HEK293 (cell line): Measurements from ENCODE around the gene RHOF.

Source experiments
- AEBP2 ChIP-seq: fragments of 450-650 bp; formaldehyde crosslinking; IDR thresholded peaks from 2 replicates; pipeline ENCODE4 v1.5.1; 2016; ENCODE audit warnings: missing biosample characterization, missing genetic modification characterization, borderline replicate concordance
- BCL11B ChIP-seq: fragments of 450-650 bp; formaldehyde crosslinking; IDR thresholded peaks from 2 replicates; pipeline ENCODE4 v1.5.1; 2016; ENCODE audit warnings: low read depth, missing biosample characterization, missing genetic modification characterization
- HIC1 ChIP-seq: fragments of 450-650 bp; formaldehyde crosslinking; IDR thresholded peaks from 2 replicates; pipeline ENCODE4 v1.5.1; 2016; ENCODE audit warnings: missing biosample characterization, missing genetic modification characterization
- KLF7 ChIP-seq: fragments of 450-650 bp; formaldehyde crosslinking; IDR thresholded peaks from 2 replicates; pipeline ENCODE4 v1.5.1; 2016; ENCODE audit warnings: missing biosample characterization, missing genetic modification characterization, borderline replicate concordance
- KLF9 ChIP-seq: fragments of 450-650 bp; formaldehyde crosslinking; IDR thresholded peaks from 2 replicates; pipeline ENCODE4 v1.5.1; 2016; ENCODE audit warnings: missing biosample characterization, missing genetic modification characterization, low read depth
- PRDM2 ChIP-seq: fragments of 450-650 bp; formaldehyde crosslinking; IDR thresholded peaks from 2 replicates; pipeline ENCODE4 v1.5.1; 2016; ENCODE audit warnings: missing biosample characterization, missing genetic modification characterization, borderline replicate concordance
- PRDM4 ChIP-seq: fragments of 450-650 bp; formaldehyde crosslinking; IDR thresholded peaks from 2 replicates; pipeline ENCODE4 v1.5.1; 2017; ENCODE audit warnings: missing biosample characterization, missing genetic modification characterization
- SETDB1 ChIP-seq: IDR thresholded peaks from one replicate; pipeline ENCODE4 v1.6.1; 2017; ENCODE audit warnings: mild to moderate bottlenecking, low read length, moderate library complexity, mixed read lengths; ENCODE audit not compliant: insufficient read length
- YY1 ChIP-seq: fragments of 450-650 bp; formaldehyde crosslinking; IDR thresholded peaks from 2 replicates; pipeline ENCODE4 v1.5.1; 2018; ENCODE audit warnings: missing biosample characterization, missing genetic modification characterization
- ZBTB17 ChIP-seq: fragments of 450-650 bp; formaldehyde crosslinking; IDR thresholded peaks from 2 replicates; pipeline ENCODE4 v1.5.1; 2016; ENCODE audit warnings: missing biosample characterization, missing genetic modification characterization
- ZBTB8A ChIP-seq: fragments of 450-650 bp; formaldehyde crosslinking; IDR thresholded peaks from 2 replicates; pipeline ENCODE4 v1.5.1; 2016; ENCODE audit warnings: missing biosample characterization, missing genetic modification characterization
- ZNF146 ChIP-seq: fragments of 450-650 bp; formaldehyde crosslinking; IDR thresholded peaks from 2 replicates; pipeline ENCODE4 v1.5.1; 2016; ENCODE audit warnings: missing biosample characterization, missing genetic modification characterization
- ZNF148 ChIP-seq: fragments of 450-650 bp; formaldehyde crosslinking; IDR thresholded peaks from 2 replicates; pipeline ENCODE4 v1.5.0; 2017; ENCODE audit warnings: missing biosample characterization, missing genetic modification characterization, borderline replicate concordance
- ZNF202 ChIP-seq: fragments of 450-650 bp; formaldehyde crosslinking; IDR thresholded peaks from 2 replicates; pipeline ENCODE4 v1.5.1; 2016; ENCODE audit warnings: missing biosample characterization, missing genetic modification characterization, borderline replicate concordance
- ZNF311 ChIP-seq: fragments of 450-650 bp; formaldehyde crosslinking; IDR thresholded peaks from 2 replicates; pipeline ENCODE4 v1.5.1; 2017; ENCODE audit warnings: missing biosample characterization, missing genetic modification characterization, borderline replicate concordance
- ZNF37A ChIP-seq: fragments of 450-650 bp; IDR thresholded peaks from 2 replicates; pipeline ENCODE4 v1.5.1; 2018; ENCODE audit warnings: missing biosample characterization, missing genetic modification characterization
- ZNF394 ChIP-seq: fragments of 450-650 bp; formaldehyde crosslinking; IDR thresholded peaks from 2 replicates; pipeline ENCODE4 v1.5.1; 2016; ENCODE audit warnings: missing biosample characterization, missing genetic modification characterization, mild to moderate bottlenecking, moderate library complexity, borderline replicate concordance
- ZNF48 ChIP-seq: fragments of 450-650 bp; formaldehyde crosslinking; IDR thresholded peaks from 2 replicates; pipeline ENCODE4 v1.5.1; 2016; ENCODE audit warnings: missing biosample characterization, missing genetic modification characterization
- ZNF514 ChIP-seq: fragments of 450-650 bp; formaldehyde crosslinking; IDR thresholded peaks from 2 replicates; pipeline ENCODE4 v1.5.1; 2016; ENCODE audit warnings: missing biosample characterization, missing genetic modification characterization
- ZNF530 ChIP-seq: fragments of 450-650 bp; formaldehyde crosslinking; IDR thresholded peaks from 2 replicates; pipeline ENCODE4 v1.5.1; 2016; ENCODE audit warnings: low read depth, missing biosample characterization, missing genetic modification characterization
- ZNF623 ChIP-seq: fragments of 450-650 bp; formaldehyde crosslinking; IDR thresholded peaks from 2 replicates; pipeline ENCODE4 v1.5.1; 2016; ENCODE audit warnings: missing biosample characterization, missing genetic modification characterization
- ZNF624 ChIP-seq: fragments of 450-650 bp; formaldehyde crosslinking; IDR thresholded peaks from 2 replicates; pipeline ENCODE4 v1.5.1; 2017; ENCODE audit warnings: missing biosample characterization, missing genetic modification characterization
- ZNF654 ChIP-seq: fragments of 450-650 bp; formaldehyde crosslinking; IDR thresholded peaks from 2 replicates; pipeline ENCODE4 v1.5.1; 2016; ENCODE audit warnings: low read depth, missing biosample characterization, missing genetic modification characterization
- ZNF658 ChIP-seq: fragments of 450-650 bp; formaldehyde crosslinking; IDR thresholded peaks from 2 replicates; pipeline ENCODE4; 2016; ENCODE audit warnings: missing biosample characterization, missing genetic modification characterization

RHOF gene

GRCh38 chr12:121776190-121777098 is 17.0 kb downstream of the RHOF start (continued):
- TF ChIP-seq BCL11B, result no peak
- TF ChIP-seq ZNF530, result no peak
- TF ChIP-seq KLF9 (tag by site-specific recombination), result no peak
- no peak for TF ChIP-seq SETDB1
- TF ChIP-seq PRDM4 (tag by site-specific recombination), result no peak
- no peak for TF ChIP-seq ZNF658 (tag by site-specific recombination)
- TF ChIP-seq ZNF311 (tag by site-specific recombination), result no peak
- no peak for TF ChIP-seq ZNF37A (tag by site-specific recombination)
- no peak for TF ChIP-seq ZNF146
- no peak for TF ChIP-seq ZBTB17 (tag by site-specific recombination)
- no peak for TF ChIP-seq PRDM2 (tag by site-specific recombination)
- TF ChIP-seq ZNF624 (tag by site-specific recombination), result no peak
- TF ChIP-seq HIC1 (tag by site-specific recombination), result no peak
- TF ChIP-seq ZNF202, result no peak
- 0 out of 2 replicates have a peak, but pooled peaks have one; percentile 17 for TF ChIP-seq KLF7 (tag by site-specific recombination)
- no peak for TF ChIP-seq AEBP2 (tag by site-specific recombination)
- TF ChIP-seq YY1, result no peak
- peak; percentile 54; the same call in 1 of the 2 replicates for TF ChIP-seq ZNF394 (tag by site-specific recombination)
- TF ChIP-seq ZNF48, result no peak
- TF ChIP-seq ZNF623 (tag by site-specific recombination), result no peak
- TF ChIP-seq ZNF514 (tag by site-specific recombination), result no peak
- TF ChIP-seq ZNF148 (tag by site-specific recombination), result no peak
- TF ChIP-seq ZBTB8A (tag by site-specific recombination), result peak; percentile 35; the same call in 1 of the 2 replicates
- peak; percentile 60 for TF ChIP-seq ZNF654 (tag by site-specific recombination)
